HG02840 (cell line): ENCODE results near the gene SSBP1.
"Not testable (repeated sequence)": the region's sequence is repeated elsewhere in the genome, so short reads cannot be mapped to it uniquely, and the experiment has no call there.

Experiments used
- ATAC-seq: cut with Tn5 transposase; IDR thresholded peaks from one replicate; pipeline ENCODE4 v1.9.1; 2021; ENCODE audit warnings: mild to moderate bottlenecking, moderate library complexity, moderate number of reproducible peaks; ENCODE audit not compliant: unreplicated experiment, low FRiP score

SSBP1 gene

GRCh38 chr7:141754939-141755338 is 16.8 kb downstream of the SSBP1 start:
- no peak for ATAC-seq

GRCh38 chr7:141763797-141764196 is 25.6 kb downstream of the SSBP1 start, which contains the start of gene TAS2R3:
Gene TAS2R3 (plus strand): TSS chr7:141764097. CDS start chr7:141764159, 62 bp downstream.
- no peak for ATAC-seq

- ATAC-seq = not testable (repeated sequence)
These were observed 32.0 kb downstream of the SSBP1 start for GRCh38 chr7:141770083-141770583.

- ATAC-seq = no peak
These were observed 38.2 kb downstream of the SSBP1 start, which contains the start of gene TAS2R4 for GRCh38 chr7:141776374-141776773. Gene TAS2R4 (plus strand): TSS chr7:141776674. CDS start chr7:141778489, 1,815 bp downstream.

- no peak for ATAC-seq
These were observed 47.8 kb downstream of the SSBP1 start for GRCh38 chr7:141785706-141786552.

- ATAC-seq = no peak
These were observed 50.1 kb downstream of the SSBP1 start for GRCh38 chr7:141788296-141788695.

GRCh38 chr7:141789917-141790316 is 51.8 kb downstream of the SSBP1 start, which contains the start of gene TAS2R5:
Gene TAS2R5 (plus strand): TSS chr7:141790217. CDS start chr7:141790362, 145 bp downstream.
- ATAC-seq = no peak

GRCh38 chr7:141792526-141792925 is 54.4 kb downstream of the SSBP1 start:
- no peak for ATAC-seq
